CD4-positive, alpha-beta T cell treated with Interleukin-6 at 100 ng/mL for 8 hours (primary cell): ENCODE results near the gene ZBTB21.
"Not testable (repeated sequence)": the region's sequence is repeated elsewhere in the genome, so short reads cannot be mapped to it uniquely, and the experiment has no call there.

Experiments used
- DNase-seq: peaks from one replicate; pipeline ENCODE4 v3.0.0-alpha.2; 2020; ENCODE audit warnings: mixed read lengths, low spot score

The ZBTB21 gene

DNA sequence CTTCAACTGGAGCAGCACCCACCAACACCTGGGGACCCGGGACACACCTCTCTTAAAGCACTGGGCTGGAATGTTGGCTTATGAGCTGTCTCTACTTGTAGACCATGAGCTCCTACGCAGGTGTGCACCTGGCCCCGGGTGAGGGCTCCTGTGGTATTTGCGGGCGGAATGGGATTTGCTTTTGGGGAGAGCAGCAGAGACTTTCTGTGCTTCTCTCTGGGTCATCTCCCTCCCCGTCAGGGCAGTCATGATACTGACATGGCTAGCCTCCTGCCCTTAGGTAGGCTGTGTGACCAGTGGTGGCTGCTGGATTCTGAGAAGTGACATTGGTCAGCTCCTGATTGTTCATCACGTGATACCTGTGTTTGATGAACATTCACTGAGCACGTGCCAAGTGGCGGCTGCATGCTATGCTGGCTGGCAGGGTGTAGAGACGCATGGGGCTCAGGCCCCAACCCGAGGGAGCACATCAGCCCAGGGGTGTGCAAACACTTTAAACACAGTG is 9.0 kb upstream of the ZBTB21 start:
- DNase-seq, result no peak

DNA sequence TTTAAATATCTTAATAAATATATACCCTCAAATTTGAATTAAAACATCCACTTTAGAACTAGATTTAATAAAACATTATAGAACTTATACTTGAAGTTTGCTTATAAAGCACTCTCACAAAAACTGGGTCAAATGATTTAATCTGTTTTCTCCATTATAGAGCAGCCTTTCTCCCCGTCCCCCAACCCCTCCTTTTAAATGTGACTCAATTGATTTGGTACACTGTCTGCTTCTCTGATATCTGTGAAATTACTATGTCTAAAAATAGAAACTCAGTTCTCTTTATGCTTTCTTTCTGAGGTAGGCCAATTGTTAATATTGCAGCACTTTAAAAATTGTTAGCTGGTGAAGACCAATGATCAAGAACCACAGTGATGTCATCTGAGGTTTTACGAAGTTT is 6.9 kb upstream of the ZBTB21 start:
- DNase-seq, result no peak

- no peak for DNase-seq
These were observed 6.3 kb upstream of the ZBTB21 start for GRCh38 chr21:42016364-42016985.

- DNase-seq, result no peak
These were observed 3.8 kb upstream of the ZBTB21 start for GRCh38 chr21:42013931-42014330.

GRCh38 chr21:42013376-42013775 is 3.2 kb upstream of the ZBTB21 start:
- DNase-seq, result no peak

DNA sequence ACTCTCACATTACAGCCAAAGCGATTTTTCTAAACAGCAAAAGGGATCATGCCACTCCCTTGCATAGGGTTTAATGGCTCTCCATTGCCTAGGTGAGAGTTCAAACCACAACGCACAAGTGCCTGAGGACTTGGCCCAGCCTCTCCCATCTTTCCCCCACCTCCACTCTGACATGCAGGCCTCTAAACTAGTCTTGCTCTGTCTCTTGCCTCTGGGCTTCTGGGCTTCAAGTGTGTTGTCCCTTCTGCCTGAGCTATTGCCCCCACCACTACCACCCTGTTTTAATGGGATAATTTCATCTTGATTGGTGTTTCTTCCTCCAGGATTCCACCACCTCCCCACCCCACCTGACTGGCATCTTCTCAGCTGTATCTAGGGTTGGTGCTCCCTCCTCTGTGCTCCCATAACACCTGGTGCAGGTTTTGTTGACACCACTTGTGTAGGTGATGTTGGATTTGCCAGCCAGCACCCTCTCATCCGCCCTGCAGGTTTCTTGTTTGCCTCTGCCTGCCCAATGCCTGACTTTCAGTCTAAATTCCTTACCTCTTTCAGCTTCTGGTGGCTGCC is 2.7 kb upstream of the ZBTB21 start:
- no peak for DNase-seq

- DNase-seq, result no peak
These were observed 2.2 kb upstream of the ZBTB21 start for GRCh38 chr21:42012344-42012743.

GRCh38 chr21:42010507-42011495 is 641 bp upstream of the ZBTB21 start:
- peak; percentile 7 for DNase-seq

DNA sequence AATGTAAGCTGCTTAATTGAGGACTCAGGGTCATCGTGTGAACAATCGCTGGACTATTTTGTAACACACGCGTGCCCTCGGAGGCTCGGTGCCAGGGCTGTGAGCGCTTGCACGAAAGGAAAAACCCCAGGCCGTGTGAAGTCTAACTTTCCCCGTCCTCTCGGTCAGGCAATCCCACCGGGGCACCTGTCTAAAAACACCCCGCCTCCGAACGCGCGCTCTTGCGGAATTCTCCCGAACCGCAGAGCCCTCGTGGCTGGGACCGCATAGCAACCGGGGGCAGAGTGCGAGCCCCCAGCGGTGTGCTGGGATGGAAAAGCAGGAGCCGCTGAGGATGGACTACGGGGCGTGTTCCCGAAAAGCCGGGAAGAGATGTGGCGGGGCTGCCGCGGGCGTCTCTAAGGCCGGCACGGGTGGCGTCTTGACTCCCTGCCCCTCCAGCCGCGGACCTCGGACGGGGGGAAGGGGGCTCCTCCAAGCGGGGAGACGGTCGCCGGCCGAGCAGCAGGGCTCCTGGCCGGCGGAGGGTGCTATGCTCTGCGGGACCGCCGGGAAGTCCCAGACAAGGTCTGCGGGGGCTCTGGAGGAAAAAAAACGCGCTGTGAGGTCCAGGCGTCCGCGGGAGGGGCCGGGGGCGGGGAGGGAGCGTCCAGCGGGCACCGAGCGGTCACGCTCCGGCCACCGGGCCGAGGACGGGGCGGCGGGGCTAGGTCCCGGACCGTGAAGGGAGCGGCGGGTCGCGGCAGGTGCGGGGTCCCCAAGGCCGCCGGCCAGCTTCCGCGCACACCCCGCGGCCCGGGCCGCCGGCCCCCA is 936 bp downstream of the ZBTB21 start:
- peak; percentile 25 for DNase-seq

- DNase-seq, result no peak
These were observed 2.7 kb downstream of the ZBTB21 start for GRCh38 chr21:42007356-42007940.

DNA sequence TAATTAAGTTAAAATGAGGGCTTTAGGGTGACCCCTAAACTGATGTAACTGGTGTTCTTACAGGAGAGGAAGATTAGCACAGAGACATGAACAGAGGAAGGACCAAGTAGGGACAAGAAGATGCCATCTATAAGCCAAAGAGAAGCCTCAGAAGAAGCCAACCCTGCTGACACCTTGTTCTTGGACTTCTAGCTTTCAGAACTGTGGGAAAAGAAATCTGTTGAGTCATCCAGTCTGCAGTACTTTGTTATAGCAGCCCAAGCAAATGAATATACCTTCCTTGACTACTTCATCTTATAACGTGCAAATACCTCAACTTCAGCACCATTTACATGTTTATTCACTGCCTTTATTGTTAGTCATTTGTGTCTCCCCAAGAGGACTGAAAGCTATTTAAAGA is 3.4 kb downstream of the ZBTB21 start:
- no peak for DNase-seq

DNA sequence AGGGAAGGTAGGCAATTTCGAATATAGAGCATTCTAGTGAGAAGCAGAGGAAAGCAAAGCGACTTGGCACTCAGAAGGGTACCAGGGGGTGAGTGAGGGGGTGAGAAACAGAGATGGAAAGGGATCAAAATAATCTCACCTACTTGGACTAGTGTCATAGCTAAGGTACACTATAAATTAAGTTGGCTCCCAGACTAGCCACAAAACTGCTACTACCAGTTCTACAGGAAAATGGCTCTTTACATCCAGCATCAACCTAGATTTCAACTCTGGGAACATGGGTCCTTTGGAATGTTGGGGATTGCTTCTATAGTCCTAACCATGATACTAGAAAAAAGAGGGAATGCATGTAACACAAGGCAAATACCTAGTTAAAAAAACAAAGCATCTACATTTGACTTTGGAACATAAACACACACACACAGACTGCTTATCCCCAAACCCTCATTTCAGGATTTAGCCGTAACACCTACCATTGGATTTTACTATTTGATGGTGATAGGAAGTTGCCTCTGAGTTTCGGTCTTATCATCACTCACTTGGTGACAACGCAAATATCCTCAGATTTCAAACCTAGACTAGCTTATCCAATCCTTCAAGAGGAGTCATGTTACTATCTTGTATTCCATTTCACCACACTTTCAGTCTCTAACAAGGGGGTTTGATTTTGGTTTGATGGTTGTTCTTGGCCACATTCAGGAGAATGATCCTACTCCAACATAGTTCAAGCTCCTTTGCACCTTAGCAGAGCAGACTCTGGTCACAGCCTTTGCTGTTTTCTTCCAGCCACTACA is 5.6 kb downstream of the ZBTB21 start:
- no peak for DNase-seq

DNA sequence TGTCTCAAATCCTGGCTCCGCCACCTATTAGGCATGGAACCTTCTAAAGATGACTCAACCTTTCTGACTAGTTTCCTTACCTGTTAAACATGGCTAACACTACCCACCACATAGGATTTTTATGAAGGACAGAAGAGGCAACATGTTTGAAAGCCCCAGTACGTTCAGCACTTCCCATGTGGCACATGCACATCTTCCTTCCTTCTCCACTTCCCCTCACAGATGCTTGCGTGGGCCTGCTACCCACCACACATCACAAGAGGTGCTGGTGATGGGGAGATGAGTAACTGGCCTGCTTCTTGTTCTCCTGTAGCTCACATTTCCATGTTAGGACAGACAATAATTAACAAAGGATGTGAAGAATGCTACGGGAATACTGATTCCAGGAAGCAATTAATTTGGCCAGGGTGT is 7.1 kb downstream of the ZBTB21 start:
- no peak for DNase-seq

- DNase-seq, result peak; percentile 37
These were observed 7.7 kb downstream of the ZBTB21 start for GRCh38 chr21:42002421-42002958.

GRCh38 chr21:42001781-42002180 is 8.4 kb downstream of the ZBTB21 start:
- DNase-seq, result no peak

GRCh38 chr21:42000908-42001307 is 9.3 kb downstream of the ZBTB21 start:
- no peak for DNase-seq

DNA sequence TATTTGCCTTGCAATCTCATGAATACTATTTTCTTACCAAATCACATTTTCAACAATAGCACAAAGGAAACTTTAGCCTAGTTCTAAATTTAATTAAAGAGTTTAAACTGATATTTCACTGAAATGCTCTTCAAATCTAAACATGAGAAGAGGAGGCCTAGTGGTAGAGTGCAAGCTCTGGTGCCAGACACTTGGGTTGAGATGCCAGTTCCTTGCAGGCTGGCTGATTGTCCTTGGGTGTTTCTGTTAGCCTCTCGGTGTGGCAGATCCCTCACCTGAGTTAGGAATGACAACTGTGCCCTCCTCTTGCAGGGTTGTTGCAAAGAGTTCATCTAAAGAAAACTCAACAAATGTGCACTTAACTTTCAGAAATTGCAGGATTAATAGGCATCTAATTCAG is 12.5 kb downstream of the ZBTB21 start:
- no peak for DNase-seq

- DNase-seq, result no peak
These were observed 14.6 kb downstream of the ZBTB21 start for GRCh38 chr21:41995577-41995976.

GRCh38 chr21:41994613-41995012 is 15.5 kb downstream of the ZBTB21 start:
- not testable (repeated sequence) for DNase-seq

GRCh38 chr21:41993744-41994143 is 16.4 kb downstream of the ZBTB21 start:
- no peak for DNase-seq
